Smooth muscle cell (in vitro differentiated cells): ENCODE results near the gene ACRBP. TPM values are rescaled to one million over a fixed set of nuclear protein-coding genes. Genes with fewer than 3 reads are reported as not detected.

ENCODE experiments used
- DNase-seq: peaks from one replicate; lab custom pipeline; 2025; ENCODE audit not compliant: unreplicated experiment; lab: John Stamatoyannopoulos, UW
- H2AFZ ChIP-seq: fragments of 200-600 bp; sonication (generic); 2 replicates; pipeline ENCODE4 v1.6.0; 2016; ENCODE audit warnings: antibody characterized with exemption, low read depth, mild to moderate bottlenecking
- H3F3A ChIP-seq: fragments of 200-600 bp; sonication (generic); 2 replicates; pipeline ENCODE4 v1.6.0; 2017; ENCODE audit warnings: antibody characterized with exemption, low read depth
- H3K27ac ChIP-seq: fragments of 200-600 bp; sonication (generic); 2 replicates; pipeline ENCODE4 v1.5.1; 2016; ENCODE audit warnings: low read depth, mild to moderate bottlenecking
- H3K27me3 ChIP-seq: fragments of 200-600 bp; sonication (generic); 2 replicates; pipeline ENCODE4 v1.6.1; 2016; ENCODE audit warnings: low read depth, mild to moderate bottlenecking
- H3K36me3 ChIP-seq: fragments of 200-600 bp; sonication (generic); 2 replicates; pipeline ENCODE4 v1.5.1; 2016; ENCODE audit warnings: low read depth
- H3K4me1 ChIP-seq: fragments of 200-600 bp; sonication (generic); 2 replicates; pipeline ENCODE4 v1.5.1; 2016; ENCODE audit warnings: low read depth
- H3K4me2 ChIP-seq: fragments of 200-600 bp; sonication (generic); 2 replicates; pipeline ENCODE4 v1.6.0; 2016; ENCODE audit warnings: mild to moderate bottlenecking
- H3K4me3 ChIP-seq: fragments of 200-600 bp; sonication (generic); 2 replicates; pipeline ENCODE4 v1.5.1; 2016; ENCODE audit warnings: mild to moderate bottlenecking
- H3K79me2 ChIP-seq: fragments of 200-600 bp; sonication (generic); 2 replicates; pipeline ENCODE4 v1.6.0; 2016; ENCODE audit warnings: low read depth, mild to moderate bottlenecking
- H3K9ac ChIP-seq: fragments of 200-600 bp; sonication (generic); 2 replicates; pipeline ENCODE4 v1.6.0; 2016; ENCODE audit warnings: low read depth
- H3K9me3 ChIP-seq: fragments of 200-600 bp; sonication (generic); replicated peaks from 2 replicates; pipeline ENCODE4 v1.5.1; 2016; ENCODE audit warnings: low read depth
- H4K20me1 ChIP-seq: fragments of 200-600 bp; sonication (generic); 2 replicates; pipeline ENCODE4 v1.6.0; 2016; ENCODE audit warnings: low read depth
- CTCF ChIP-seq: fragments of 200-600 bp; sonication (generic); IDR thresholded peaks from 2 replicates; pipeline ENCODE4 v1.5.1; 2017; ENCODE audit warnings: borderline replicate concordance, mild to moderate bottlenecking, antibody characterized with exemption; ENCODE audit not compliant: insufficient read depth, poor library complexity, severe bottlenecking
- WGBS: methylation state at CpG from one replicate; pipeline ENCODE4 v1.1.7; 2016; ENCODE audit warnings: low lambda C conversion rate; 5-methylcytosine and 5-hydroxymethylcytosine counted together
- polyA plus RNA-seq: library from polyadenylated mRNA; unstranded; fragments of >200 nt; fragmentation: Nextera tagmentation; extraction: Ambion mirVana; gene quantifications from 2 replicates; pipeline ENCODE4 v1.2.1, GENCODE V29; 2016
- total RNA-seq: library from RNA; depleted of rRNA; stranded (reverse); fragments of >200 nt; gene quantifications from 2 replicates; pipeline ENCODE4 v1.2.3, GENCODE V29; 2014

Gene ACRBP
- total and polyA plus RNA-seq, 2 experiments from 2014 or later: not detected

GRCh38 chr12:6620137-6620884, 26.9 kb downstream of the ACRBP start:
- Histone ChIP-seq H4K20me1 (no peaks in the 10 kb centered on the region), H3K9ac (no peak overlapping the region), H2AFZ (peak overlapping the region; percentile 43), H3K36me3 (no peaks in the 10 kb centered on the region), H3K4me2 (peak overlapping the region; percentile 74), H3K4me3 (no peak overlapping the region), H3K4me1 (no peaks in the 10 kb centered on the region), H3K9me3 (no peaks in the 10 kb centered on the region), H3K27me3 (no peaks in the 10 kb centered on the region), H3F3A (no peaks in the 10 kb centered on the region), H3K27ac (no peak overlapping the region), H3K79me2 (no peaks in the 10 kb centered on the region)
- WGBS: 39% methylated on average over 78 of the region's 88 CpGs
- TF ChIP-seq CTCF: peak; percentile 53
- no peak for DNase-seq

- H2AFZ ChIP-seq: no peak overlapping the region
- DNase-seq: no peak
- H3K79me2 ChIP-seq: no peaks in the 10 kb centered on the region
- peaks cover 6% of the 10 kb centered on the region for H3F3A ChIP-seq
- 85% methylated on average over 5 of the region's 5 CpGs for whole genome bisulfite sequencing
- no peak overlapping the region for H3K27ac ChIP-seq
- H4K20me1 ChIP-seq: no peaks in the 10 kb centered on the region
- no peaks in the 10 kb centered on the region for H3K27me3 ChIP-seq
- H3K4me1 ChIP-seq: no peaks in the 10 kb centered on the region
- H3K9me3 ChIP-seq: no peaks in the 10 kb centered on the region
- no peak overlapping the region for H3K9ac ChIP-seq
- H3K4me3 ChIP-seq: no peak overlapping the region
- no peak for TF ChIP-seq CTCF
- H3K4me2 ChIP-seq: no peak overlapping the region
- H3K36me3 ChIP-seq: no peaks in the 10 kb centered on the region
These were observed 28.6 kb downstream of the ACRBP start for GRCh38 chr12:6618483-6619225.

- no peak for TF ChIP-seq CTCF
- Histone ChIP-seq H2AFZ (no peak overlapping the region), H3K9ac (no peak overlapping the region), H3K4me3 (no peak overlapping the region), H3K79me2 (no peaks in the 10 kb centered on the region), H3K27ac (peak overlapping the region; percentile 19), H3K9me3 (no peaks in the 10 kb centered on the region), H3K4me1 (peaks cover 26% of the 10 kb centered on the region), H3K27me3 (no peaks in the 10 kb centered on the region), H3K4me2 (no peak overlapping the region), H3K36me3 (no peaks in the 10 kb centered on the region), H4K20me1 (no peaks in the 10 kb centered on the region), H3F3A (peaks cover 25% of the 10 kb centered on the region)
- no peak for DNase-seq
- 98% methylated on average over 3 of the region's 3 CpGs for WGBS
These were observed 31.4 kb downstream of the ACRBP start for GRCh38 chr12:6615802-6616201.
